GM20000 (cell line): ENCODE results near the gene PRELID3B.
"Not testable (repeated sequence)": the region's sequence is repeated elsewhere in the genome, so short reads cannot be mapped to it uniquely, and the experiment has no call there.

Experiments used
- DNase-seq: peaks from one replicate; pipeline ENCODE4 v3.0.0; 2012; ENCODE audit warnings: low spot score
- TF ChIP-seq, protein P1 (sequence below): IDR thresholded peaks from 2 replicates; pipeline ENCODE4 v1.5.1; 2012; ENCODE audit warnings: mild to moderate bottlenecking, control low read depth; ENCODE audit errors: extremely low read depth, missing control alignments

The PRELID3B gene

DNA sequence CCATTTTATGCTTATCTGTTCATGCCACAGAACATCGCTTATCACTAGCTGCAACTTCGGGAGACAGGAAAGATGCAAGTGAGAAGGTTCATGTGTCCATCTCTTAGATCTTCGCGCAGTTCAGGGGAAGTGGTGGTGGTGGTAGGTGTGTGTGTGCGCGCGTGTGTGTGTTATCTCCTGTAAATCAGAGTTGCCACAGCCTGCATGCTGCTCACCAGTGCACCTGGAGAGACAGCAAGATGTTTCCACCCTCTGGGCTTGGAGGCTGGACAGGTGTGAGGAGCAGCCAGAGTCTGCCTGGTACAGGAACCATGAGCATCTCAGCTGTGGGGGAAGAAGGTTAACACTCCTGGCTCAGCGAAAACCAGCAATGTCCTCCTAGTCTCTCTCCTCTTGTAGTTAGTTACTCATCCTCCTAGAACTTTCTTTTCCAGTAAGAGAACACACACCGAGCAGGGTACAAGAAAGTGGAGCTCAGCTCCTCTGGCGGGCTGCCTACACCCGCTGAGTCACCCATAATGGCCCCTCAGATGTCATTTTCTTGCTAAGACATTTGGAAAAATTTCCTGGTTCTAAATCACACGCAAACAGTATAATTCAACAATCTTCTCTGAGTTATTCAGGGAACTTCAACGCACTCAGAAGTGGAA is 28.5 kb downstream of the PRELID3B start:
- DNase-seq = no peak
- TF ChIP-seq, protein P1, sequence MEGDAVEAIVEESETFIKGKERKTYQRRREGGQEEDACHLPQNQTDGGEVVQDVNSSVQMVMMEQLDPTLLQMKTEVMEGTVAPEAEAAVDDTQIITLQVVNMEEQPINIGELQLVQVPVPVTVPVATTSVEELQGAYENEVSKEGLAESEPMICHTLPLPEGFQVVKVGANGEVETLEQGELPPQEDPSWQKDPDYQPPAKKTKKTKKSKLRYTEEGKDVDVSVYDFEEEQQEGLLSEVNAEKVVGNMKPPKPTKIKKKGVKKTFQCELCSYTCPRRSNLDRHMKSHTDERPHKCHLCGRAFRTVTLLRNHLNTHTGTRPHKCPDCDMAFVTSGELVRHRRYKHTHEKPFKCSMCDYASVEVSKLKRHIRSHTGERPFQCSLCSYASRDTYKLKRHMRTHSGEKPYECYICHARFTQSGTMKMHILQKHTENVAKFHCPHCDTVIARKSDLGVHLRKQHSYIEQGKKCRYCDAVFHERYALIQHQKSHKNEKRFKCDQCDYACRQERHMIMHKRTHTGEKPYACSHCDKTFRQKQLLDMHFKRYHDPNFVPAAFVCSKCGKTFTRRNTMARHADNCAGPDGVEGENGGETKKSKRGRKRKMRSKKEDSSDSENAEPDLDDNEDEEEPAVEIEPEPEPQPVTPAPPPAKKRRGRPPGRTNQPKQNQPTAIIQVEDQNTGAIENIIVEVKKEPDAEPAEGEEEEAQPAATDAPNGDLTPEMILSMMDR = no peak

DNA sequence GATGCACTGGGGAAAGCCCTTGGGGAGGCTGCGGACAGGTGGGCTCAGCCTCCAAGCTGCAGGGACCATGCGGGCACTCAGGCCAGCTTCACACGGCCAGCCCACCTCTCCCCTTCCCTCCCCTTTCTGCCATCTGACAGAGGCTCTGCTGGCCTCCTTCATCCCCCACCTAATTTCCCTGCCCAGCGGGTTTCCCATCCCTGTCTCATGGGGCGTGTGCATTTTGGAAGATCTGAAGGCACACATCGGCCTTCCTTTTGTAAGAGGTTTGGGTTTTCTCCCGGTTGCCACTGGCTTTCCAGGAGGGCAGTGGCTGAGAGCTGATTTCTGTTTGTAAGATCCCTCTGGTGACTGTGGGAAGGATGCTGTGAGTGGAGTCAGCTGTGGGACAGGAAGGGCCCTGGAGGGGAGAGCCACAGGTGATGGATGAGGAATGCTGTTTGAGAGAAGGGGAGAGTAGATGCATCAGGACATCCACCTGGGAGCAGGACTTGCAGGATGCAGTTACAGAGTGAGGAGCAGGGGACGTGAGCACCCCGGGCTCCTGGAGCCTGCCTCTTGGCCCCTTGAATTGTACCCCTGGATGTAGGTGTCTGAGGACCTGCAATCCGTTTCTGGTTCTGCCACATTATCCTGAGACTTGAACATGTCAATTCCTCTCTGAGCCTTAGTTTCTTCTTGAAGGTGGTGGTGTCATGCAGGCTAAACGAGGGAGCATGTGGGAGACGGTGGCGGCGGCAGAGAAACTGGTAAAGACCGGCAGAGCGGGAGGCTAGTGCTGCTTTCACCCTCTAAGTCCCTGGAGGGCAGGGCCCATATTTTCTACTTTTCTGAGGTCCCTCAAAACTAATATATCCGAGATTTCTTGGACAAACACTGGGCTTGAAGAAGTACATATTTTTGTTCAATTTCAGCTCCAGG is 29.3 kb downstream of the PRELID3B start:
- no peak for DNase-seq
- TF ChIP-seq, protein P1 = no peak

DNA sequence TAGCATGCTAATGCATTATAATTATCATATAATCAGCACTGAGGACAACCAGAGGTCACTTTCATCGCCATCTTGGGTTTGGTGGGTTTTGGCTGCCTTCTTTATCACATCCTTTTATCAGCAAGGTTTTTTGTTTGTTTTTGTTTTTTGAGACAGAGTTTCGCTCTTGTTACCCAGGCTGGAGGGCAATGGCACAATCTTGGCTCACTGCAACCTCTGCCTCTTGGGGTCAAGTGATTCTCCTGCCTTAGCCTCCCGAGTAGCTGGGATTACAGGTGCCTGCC is 30.8 kb downstream of the PRELID3B start:
- not testable (repeated sequence) for DNase-seq

DNA sequence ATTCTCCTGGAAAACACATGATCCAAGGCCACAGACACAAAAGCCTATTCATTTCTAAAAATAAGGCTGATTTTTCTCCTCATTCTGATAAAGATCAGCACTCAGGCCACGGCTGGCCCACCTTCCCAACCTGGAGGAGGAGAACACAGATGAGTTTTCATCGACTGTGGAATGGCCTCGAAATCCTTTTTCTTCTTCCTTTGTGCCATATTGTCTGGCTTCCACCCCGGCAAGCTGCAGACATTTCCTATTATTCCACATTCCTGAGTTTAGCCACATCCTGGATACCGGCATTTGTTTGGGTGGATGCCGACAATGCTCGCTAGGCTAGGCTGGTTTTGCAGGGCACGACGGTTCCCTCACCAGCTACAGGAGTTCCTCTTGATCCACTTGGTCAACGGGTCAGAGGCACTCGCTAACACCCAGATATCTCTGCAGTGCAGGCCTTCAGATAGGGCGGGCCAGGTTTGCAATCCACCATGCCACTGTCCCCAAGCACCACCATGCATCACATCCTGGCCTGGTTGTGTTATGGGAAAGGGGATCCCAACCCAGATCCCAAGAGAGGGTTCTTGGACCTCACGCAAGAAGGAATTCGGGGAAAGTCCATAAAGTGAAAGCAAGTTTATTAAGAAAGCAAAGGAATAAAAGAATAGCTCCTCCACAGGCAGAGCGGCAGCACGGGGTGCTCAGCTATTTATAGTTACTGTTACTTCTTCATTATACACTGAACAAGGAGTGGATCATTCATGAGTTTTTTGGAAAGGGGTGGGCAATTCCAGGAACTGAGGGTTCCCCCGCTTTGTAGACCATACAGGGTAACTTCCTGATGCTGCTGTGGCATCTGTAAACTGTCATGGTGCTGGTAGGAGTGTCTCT is 31.4 kb downstream of the PRELID3B start:
- TF ChIP-seq, protein P1 = no peak
- no peak for DNase-seq

DNA sequence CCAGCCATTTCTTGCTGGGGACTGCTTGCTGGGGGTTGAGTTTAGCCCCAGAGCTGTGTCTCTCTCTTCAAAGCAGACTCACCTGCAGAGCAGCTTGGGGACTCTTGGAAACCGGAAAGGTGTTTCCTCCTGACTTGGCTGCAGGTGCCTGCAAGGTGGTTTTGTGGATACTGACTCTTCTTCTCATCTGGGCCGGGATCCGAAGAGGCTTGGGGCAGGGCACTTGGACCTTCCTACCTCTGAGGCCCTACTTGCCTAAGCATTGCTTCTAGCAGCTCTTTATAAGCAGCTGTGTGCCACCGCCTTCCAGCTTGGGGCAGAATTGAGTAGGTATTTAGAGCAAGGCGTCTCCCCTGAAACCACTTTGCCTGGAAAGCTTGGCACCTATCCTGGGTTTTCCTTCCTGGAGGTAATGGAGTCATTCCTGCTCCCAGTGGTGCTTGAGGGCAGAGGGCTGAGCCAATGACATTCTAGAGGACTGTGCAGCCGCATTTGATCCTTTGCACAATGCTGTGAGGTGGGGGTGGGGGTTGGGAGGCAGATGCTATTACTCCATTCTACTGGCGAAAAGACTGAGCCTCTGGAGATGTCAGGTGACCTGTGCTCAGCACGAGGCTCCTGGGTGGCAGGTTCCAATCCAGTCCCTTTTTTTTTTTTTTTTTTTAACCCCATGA is 32.1 kb downstream of the PRELID3B start:
- no peak for DNase-seq

DNA sequence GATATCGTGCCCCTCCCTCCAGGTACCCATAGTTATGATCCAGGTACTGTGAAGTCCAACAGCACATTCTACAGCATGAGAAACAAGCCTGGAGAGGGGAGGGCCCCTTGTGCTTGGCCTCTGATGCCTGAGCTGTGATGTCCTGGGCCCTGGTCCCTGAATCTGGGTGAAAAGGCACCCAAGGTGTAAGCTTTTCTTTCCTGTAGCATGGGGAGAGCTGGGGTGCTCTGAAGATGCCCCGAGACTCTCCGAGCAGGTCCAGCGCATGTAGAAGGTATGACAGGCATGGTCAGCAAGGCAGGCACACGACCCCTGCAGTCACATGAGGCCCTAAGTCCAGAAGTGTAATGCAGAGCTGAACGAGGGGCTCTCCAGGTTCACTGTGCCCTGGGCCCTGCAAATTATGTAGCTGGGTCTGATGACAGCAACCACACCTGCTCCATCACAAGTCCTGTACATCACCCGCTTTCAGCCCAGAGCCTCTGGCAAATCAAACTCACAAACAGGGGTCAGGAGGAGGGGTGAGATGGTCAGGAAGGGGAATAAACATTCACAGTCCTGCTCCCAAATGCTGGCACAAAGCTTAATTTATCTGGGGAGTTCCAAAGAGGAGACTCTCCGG is 33.8 kb downstream of the PRELID3B start:
- TF ChIP-seq, protein P1 = no peak
- no peak for DNase-seq

More for the DNA sequence above, 32.1 kb downstream of the PRELID3B start:
- TF ChIP-seq, protein P1 = no peak
